ENCODE data around the gene TUBA8.

Gene TUBA8

GRCh38 chr22:18095101-18095805, 15.4 kb upstream of the TUBA8 start:
- H3K27ac Mint-ChIP-seq, result peak overlapping the region; percentile 83

GRCh38 chr22:18096823-18097222, 13.8 kb upstream of the TUBA8 start:
- H3K9me3 Mint-ChIP-seq, result no peaks in the 10 kb centered on the region
- H3K36me3 Mint-ChIP-seq (ENCODE audit: low read depth), result peaks cover 44% of the 10 kb centered on the region
- H3K27ac Mint-ChIP-seq, result no peak overlapping the region
- H3K4me3 Mint-ChIP-seq, result no peak overlapping the region
- TF ChIP-seq, protein P1, sequence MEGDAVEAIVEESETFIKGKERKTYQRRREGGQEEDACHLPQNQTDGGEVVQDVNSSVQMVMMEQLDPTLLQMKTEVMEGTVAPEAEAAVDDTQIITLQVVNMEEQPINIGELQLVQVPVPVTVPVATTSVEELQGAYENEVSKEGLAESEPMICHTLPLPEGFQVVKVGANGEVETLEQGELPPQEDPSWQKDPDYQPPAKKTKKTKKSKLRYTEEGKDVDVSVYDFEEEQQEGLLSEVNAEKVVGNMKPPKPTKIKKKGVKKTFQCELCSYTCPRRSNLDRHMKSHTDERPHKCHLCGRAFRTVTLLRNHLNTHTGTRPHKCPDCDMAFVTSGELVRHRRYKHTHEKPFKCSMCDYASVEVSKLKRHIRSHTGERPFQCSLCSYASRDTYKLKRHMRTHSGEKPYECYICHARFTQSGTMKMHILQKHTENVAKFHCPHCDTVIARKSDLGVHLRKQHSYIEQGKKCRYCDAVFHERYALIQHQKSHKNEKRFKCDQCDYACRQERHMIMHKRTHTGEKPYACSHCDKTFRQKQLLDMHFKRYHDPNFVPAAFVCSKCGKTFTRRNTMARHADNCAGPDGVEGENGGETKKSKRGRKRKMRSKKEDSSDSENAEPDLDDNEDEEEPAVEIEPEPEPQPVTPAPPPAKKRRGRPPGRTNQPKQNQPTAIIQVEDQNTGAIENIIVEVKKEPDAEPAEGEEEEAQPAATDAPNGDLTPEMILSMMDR (IDR thresholded peaks at IDR 0.05), result no peak
- no peak for DNase-seq
- H3K4me1 Mint-ChIP-seq, result peaks cover 25% of the 10 kb centered on the region
- no peaks in the 10 kb centered on the region for H3K27me3 Mint-ChIP-seq (ENCODE audit: low read depth, poor library complexity)

More at GRCh38 chr22:18095101-18095805, 15.4 kb upstream of the TUBA8 start:
- TF ChIP-seq, protein P1 (IDR thresholded peaks at IDR 0.05), result no peak
- Mint-ChIP-seq H3K4me3 (no peak overlapping the region), H3K9me3 (no peaks in the 10 kb centered on the region), H3K4me1 (peaks cover 21% of the 10 kb centered on the region), H3K36me3 (ENCODE audit: low read depth) (peaks cover 49% of the 10 kb centered on the region), H3K27me3 (ENCODE audit: low read depth, poor library complexity) (no peaks in the 10 kb centered on the region)
- DNase-seq, result no peak

DNA sequence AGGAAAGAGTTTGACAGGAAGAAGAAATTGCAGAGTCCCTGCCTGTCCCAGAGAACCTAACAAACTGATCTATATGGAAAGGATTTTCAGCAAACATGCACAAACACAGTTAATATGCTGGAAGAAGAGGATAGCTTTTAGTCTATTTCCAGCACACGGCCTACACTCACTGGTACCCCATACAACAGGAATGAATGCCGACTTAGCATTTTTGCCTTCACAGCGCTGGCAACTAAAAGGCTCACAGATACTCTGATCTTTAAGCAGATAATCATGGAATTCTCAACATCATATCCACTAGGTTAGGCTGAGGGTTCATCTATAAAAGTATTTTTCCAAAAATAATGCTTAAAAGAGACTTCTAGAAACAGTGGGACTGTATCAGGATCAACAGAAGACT, 9.8 kb upstream of the TUBA8 start:
- no peak for DNase-seq
- Mint-ChIP-seq H3K9me3 (peaks cover 13% of the 10 kb centered on the region), H3K27ac (no peak overlapping the region), H3K4me3 (no peak overlapping the region), H3K36me3 (ENCODE audit: low read depth) (peaks cover 49% of the 10 kb centered on the region), H3K27me3 (ENCODE audit: low read depth, poor library complexity) (peaks cover 3% of the 10 kb centered on the region), H3K4me1 (peaks cover 15% of the 10 kb centered on the region)
- TF ChIP-seq, protein P1 (IDR thresholded peaks at IDR 0.05), result no peak

DNA sequence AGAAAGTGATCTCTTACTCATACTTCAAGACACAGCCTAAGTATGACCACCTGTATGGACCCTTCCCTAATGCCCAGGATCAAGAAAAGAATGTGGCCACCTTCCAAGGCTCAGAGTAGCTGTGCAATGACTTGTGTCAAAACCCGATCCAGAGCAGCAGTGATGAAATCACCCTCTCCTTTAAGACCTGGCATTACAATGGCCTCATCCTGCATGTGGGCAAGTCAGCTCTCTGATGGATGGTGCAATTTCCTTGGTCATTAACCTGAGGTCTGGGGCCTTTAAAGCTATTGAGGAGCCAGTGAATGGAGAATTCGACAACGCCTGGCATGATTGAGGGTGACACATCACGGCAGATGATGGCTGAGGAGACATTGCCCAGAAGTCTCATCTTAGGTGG, 9.1 kb upstream of the TUBA8 start:
- H3K36me3 Mint-ChIP-seq (ENCODE audit: low read depth), result peaks cover 48% of the 10 kb centered on the region

DNA sequence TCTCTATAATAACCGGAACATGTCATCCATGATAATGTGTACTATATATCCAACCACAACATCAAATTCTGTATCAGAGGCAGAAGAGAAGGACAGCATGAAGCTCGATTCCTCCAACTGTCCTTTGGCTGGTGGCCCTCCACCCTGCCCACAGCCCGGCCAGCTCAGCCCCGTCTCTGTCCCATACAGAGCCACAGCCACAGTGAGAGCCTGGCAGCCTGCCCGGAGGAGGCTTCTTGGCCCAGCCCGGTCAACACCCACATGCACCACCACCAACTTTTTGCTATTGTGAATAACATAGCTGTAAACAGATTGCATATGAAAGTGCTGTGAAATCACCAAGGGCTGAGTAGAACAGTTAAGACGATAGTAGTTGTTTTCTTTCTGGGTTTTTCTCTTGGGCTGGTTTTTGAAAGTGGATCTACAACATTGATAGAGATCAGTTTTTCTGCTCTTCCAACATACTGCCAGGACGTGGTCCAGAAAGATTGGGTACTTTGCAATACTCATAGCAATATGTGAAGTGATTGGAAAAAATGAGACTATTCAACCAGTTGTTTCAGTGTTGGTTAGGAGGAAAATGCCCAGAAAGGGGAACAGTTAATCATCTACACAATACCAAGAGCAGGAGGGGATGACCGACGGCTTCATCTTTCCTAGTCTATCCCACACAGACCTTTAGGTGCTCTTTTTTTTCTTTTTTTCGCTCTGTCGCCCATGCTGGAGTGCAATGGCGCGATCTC, 6.9 kb upstream of the TUBA8 start:
- TF ChIP-seq, protein P1 (IDR thresholded peaks at IDR 0.05), result no peak
- Mint-ChIP-seq H3K4me1 (peaks cover 12% of the 10 kb centered on the region), H3K9me3 (peaks cover 36% of the 10 kb centered on the region), H3K27me3 (ENCODE audit: low read depth, poor library complexity) (peaks cover 31% of the 10 kb centered on the region), H3K36me3 (ENCODE audit: low read depth) (peaks cover 47% of the 10 kb centered on the region), H3K4me3 (no peak overlapping the region), H3K27ac (no peak overlapping the region)
- no peak for DNase-seq

More for the DNA sequence above, 9.1 kb upstream of the TUBA8 start:
- Mint-ChIP-seq H3K27ac (no peak overlapping the region), H3K27me3 (ENCODE audit: low read depth, poor library complexity) (peaks cover 9% of the 10 kb centered on the region), H3K4me1 (peaks cover 12% of the 10 kb centered on the region), H3K9me3 (peaks cover 21% of the 10 kb centered on the region), H3K4me3 (no peak overlapping the region)
- TF ChIP-seq, protein P1 (IDR thresholded peaks at IDR 0.05), result no peak
- DNase-seq, result no peak

All from nephron progenitor cell (in vitro differentiated cells).